ENCODE data around the gene PTPRM. TPM values are rescaled to one million over a fixed set of nuclear protein-coding genes. Genes with fewer than 3 reads are reported as not detected.

The PTPRM gene
- total and polyA plus RNA-seq, 2 donors (not counting 3 experiments of a cell fraction or from before 2014, with no cell fraction given), result 37.4 to 43.7 TPM

DNA sequence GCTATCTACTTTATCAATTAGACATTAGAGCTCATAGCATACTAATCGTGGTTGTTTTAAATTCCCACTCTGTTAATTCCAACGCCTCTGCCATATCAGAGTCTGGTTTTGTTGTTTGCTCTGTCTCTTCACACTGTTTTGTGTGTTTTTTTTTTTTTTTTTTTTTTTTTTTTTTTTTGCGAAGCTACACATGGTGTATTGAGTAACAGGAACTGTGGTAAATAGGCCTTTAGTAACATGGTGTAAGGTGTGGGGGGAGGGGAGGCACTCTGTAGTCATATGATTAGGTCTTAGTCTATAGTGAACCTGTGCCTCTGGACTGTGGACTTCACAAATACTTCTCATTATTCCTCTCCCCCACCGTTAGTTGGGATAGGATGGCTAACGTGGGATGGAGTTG lies 671.4 kb downstream of the PTPRM start:
- no peak overlapping the region for H2AFZ ChIP-seq (ENCODE audit: low read depth, low read length)
- no peak overlapping the region for H3K9ac ChIP-seq (replicated peaks; ENCODE audit: extremely low read depth, insufficient read depth, low read length)
- ChIA-PET CTCF (no interaction called here), POLR2A (no interaction called here)
- H3K79me2 ChIP-seq (ENCODE audit: control insufficient read depth, insufficient read depth, low read length), result no peaks in the 10 kb centered on the region
- H4K20me1 ChIP-seq (replicated peaks; ENCODE audit: control insufficient read depth, extremely low read depth, insufficient read depth, low read length), result no peaks in the 10 kb centered on the region
- H3K9me3 ChIP-seq (replicated peaks; ENCODE audit: control insufficient read depth, insufficient read depth, low read length), result no peaks in the 10 kb centered on the region
- intact Hi-C loops (cut with micrococcal nuclease), result no loop called here
- dilution Hi-C loops (cut with MboI; ENCODE audit: extremely low pct_ligation_motif_present, low sequenced_read_pairs), result no loop called here
- TF ChIP-seq EZH2 (IDR thresholded peaks at IDR 0.05; ENCODE audit: borderline replicate concordance, low read depth, low read length, severe bottlenecking) (no peak), FOS (IDR thresholded peaks at IDR 0.05; ENCODE audit: borderline replicate concordance, insufficient read depth, low read length) (no peak), POLR2AphosphoS5 (IDR thresholded peaks at IDR 0.05; ENCODE audit: insufficient read depth, low read depth, low read length) (no peak), GATA2 (IDR thresholded peaks at IDR 0.05; ENCODE audit: insufficient read depth, insufficient read length, low read depth, low read length) (no peak), MYC (IDR thresholded peaks at IDR 0.05; ENCODE audit: low read depth, low read length) (no peak), POLR2A (IDR thresholded peaks at IDR 0.05; ENCODE audit: low read depth, low read length) (no peak), JUN (IDR thresholded peaks at IDR 0.05; ENCODE audit: borderline replicate concordance, insufficient read depth, insufficient read length, low read depth) (no peak)
- TF ChIP-seq, protein P1, sequence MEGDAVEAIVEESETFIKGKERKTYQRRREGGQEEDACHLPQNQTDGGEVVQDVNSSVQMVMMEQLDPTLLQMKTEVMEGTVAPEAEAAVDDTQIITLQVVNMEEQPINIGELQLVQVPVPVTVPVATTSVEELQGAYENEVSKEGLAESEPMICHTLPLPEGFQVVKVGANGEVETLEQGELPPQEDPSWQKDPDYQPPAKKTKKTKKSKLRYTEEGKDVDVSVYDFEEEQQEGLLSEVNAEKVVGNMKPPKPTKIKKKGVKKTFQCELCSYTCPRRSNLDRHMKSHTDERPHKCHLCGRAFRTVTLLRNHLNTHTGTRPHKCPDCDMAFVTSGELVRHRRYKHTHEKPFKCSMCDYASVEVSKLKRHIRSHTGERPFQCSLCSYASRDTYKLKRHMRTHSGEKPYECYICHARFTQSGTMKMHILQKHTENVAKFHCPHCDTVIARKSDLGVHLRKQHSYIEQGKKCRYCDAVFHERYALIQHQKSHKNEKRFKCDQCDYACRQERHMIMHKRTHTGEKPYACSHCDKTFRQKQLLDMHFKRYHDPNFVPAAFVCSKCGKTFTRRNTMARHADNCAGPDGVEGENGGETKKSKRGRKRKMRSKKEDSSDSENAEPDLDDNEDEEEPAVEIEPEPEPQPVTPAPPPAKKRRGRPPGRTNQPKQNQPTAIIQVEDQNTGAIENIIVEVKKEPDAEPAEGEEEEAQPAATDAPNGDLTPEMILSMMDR (IDR thresholded peaks at IDR 0.05; ENCODE audit: extremely low read depth in 1 of 2, insufficient read depth in 1 of 2, low read depth in 1 of 2, low read length in 2 of 2), result no peak
- TF ChIP-seq, protein P2, sequence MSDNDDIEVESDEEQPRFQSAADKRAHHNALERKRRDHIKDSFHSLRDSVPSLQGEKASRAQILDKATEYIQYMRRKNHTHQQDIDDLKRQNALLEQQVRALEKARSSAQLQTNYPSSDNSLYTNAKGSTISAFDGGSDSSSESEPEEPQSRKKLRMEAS (IDR thresholded peaks at IDR 0.05; ENCODE audit: insufficient read depth, insufficient read length), result no peak
- no peak overlapping the region for H3K27ac ChIP-seq (ENCODE audit: insufficient read depth, low read depth, low read length)
- H3K4me3 ChIP-seq (replicated peaks in 1 of 3; ENCODE audit: insufficient read depth in 1 of 3, low read depth in 1 of 3, low read length in 3 of 3), result no peak overlapping the region
- no peaks in the 10 kb centered on the region for H3K9me1 ChIP-seq (replicated peaks; ENCODE audit: control insufficient read depth, extremely low read depth, insufficient read depth, low read length)
- DNase-seq (ENCODE audit: low read depth, low spot score) (no peak), FAIRE-seq (no peak)
- H3K27me3 ChIP-seq (ENCODE audit: control insufficient read depth in 2 of 2, insufficient read depth in 2 of 2, low read length in 2 of 2), result no peaks in the 10 kb centered on the region
- H3K4me1 ChIP-seq (ENCODE audit: control insufficient read depth, extremely low read depth, insufficient read depth, low read length), result no peaks in the 10 kb centered on the region
- no peak overlapping the region for H3K4me2 ChIP-seq (ENCODE audit: insufficient read depth, low read length)
- H3K36me3 ChIP-seq (ENCODE audit: control insufficient read depth in 2 of 2, extremely low read depth in 1 of 2, insufficient read depth in 2 of 2, low read length in 2 of 2), result no peaks in the 10 kb centered on the region
- no TSS peak for BruUV-seq (replicated peaks)

Data from endothelial cell of umbilical vein (primary cell).